ENCODE measurements around the gene MARCHF4. TPM values are rescaled to one million over a fixed set of nuclear protein-coding genes. Genes with fewer than 3 reads are reported as not detected.

MARCHF4 gene
- total and polyA plus RNA-seq, 9 of the 15 experiments (the other 6 are each of a cell fraction or from before 2014, with no cell fraction given) = 0.05 TPM; not detected in 8

GRCh38 chr2:216392945-216393840 lies 20.9 kb upstream of the MARCHF4 start (continued):
- TF ChIP-seq VEZF1 (CRISPR knock-in tag; IDR thresholded peaks at IDR 0.05) (peak; percentile 86), HMBOX1 (IDR thresholded peaks at IDR 0.05) (peak; percentile 22; the same call in 1 of the 2 replicates), DPF2 (IDR thresholded peaks at IDR 0.05) (peak; percentile 60; the same call in 1 of the 2 replicates), CREM (IDR thresholded peaks at IDR 0.05; ENCODE audit: low read depth) (peak; percentile 20; the same call in 1 of the 2 replicates), ZNF24 (IDR thresholded peaks at IDR 0.05) (peak; percentile 81), CEBPG (CRISPR knock-in tag; IDR thresholded peaks at IDR 0.05) (no peak), CEBPG (tag; conservative IDR thresholded peaks at IDR 0.05 in 1 of 2, IDR thresholded peaks at IDR 0.05 in 1 of 2) (peak in 1 of 2 experiments; percentile 29; a peak in 1 of 4 replicates), ZNF75A (CRISPR knock-in tag; IDR thresholded peaks at IDR 0.05) (no peak), ELF4 (CRISPR knock-in tag; IDR thresholded peaks at IDR 0.05) (0 out of 2 replicates have a peak, but pooled peaks have one; percentile 16)

Data from K562 (cell line).